Islet of Langerhans (tissue), 1 donor: ENCODE measurements around the gene TCF4.

Source experiments
- FAIRE-seq: peaks from one replicate; lab custom pipeline; 2011; peaks lifted over from hg19 to GRCh38; lab: Jason Lieb, UNC

Gene TCF4

GRCh38 chr18:55319459-55320193, 268.4 kb downstream of the TCF4 start:
- FAIRE-seq = peak; percentile 78

- peak; percentile 27 for FAIRE-seq
These were observed 269.0 kb downstream of the TCF4 start for GRCh38 chr18:55318951-55319441.

GRCh38 chr18:55317864-55318263, 270.1 kb downstream of the TCF4 start:
- FAIRE-seq = no peak

GRCh38 chr18:55317324-55317723, 270.7 kb downstream of the TCF4 start:
- peak; percentile 27 for FAIRE-seq

- FAIRE-seq = no peak
These were observed 271.4 kb downstream of the TCF4 start for GRCh38 chr18:55316486-55317184.

GRCh38 chr18:55314615-55315237, 273.3 kb downstream of the TCF4 start:
- no peak for FAIRE-seq

- FAIRE-seq = no peak
These were observed 274.0 kb downstream of the TCF4 start for GRCh38 chr18:55314031-55314430.

- FAIRE-seq = no peak
These were observed 277.1 kb downstream of the TCF4 start for GRCh38 chr18:55310863-55311262.

- FAIRE-seq = no peak
These were observed 277.8 kb downstream of the TCF4 start for GRCh38 chr18:55310044-55310676.

GRCh38 chr18:55309249-55309648, 278.7 kb downstream of the TCF4 start:
- FAIRE-seq = no peak

GRCh38 chr18:55307505-55307904, 280.5 kb downstream of the TCF4 start:
- FAIRE-seq = no peak

- FAIRE-seq = no peak
These were observed 281.5 kb downstream of the TCF4 start for GRCh38 chr18:55306359-55307024.

- no peak for FAIRE-seq
These were observed 285.7 kb downstream of the TCF4 start for GRCh38 chr18:55302167-55302833.

- FAIRE-seq = no peak
These were observed 286.2 kb downstream of the TCF4 start for GRCh38 chr18:55301824-55302166.

GRCh38 chr18:55300936-55301531, 287.0 kb downstream of the TCF4 start:
- no peak for FAIRE-seq

- FAIRE-seq = no peak
These were observed 287.5 kb downstream of the TCF4 start for GRCh38 chr18:55300421-55300935.

GRCh38 chr18:55296778-55297177, 291.2 kb downstream of the TCF4 start:
- no peak for FAIRE-seq

GRCh38 chr18:55296115-55296514, 291.9 kb downstream of the TCF4 start:
- FAIRE-seq = no peak

GRCh38 chr18:55290898-55291297, 297.1 kb downstream of the TCF4 start:
- peak; percentile 13 for FAIRE-seq

- no peak for FAIRE-seq
These were observed 298.2 kb downstream of the TCF4 start for GRCh38 chr18:55289775-55290174.

- no peak for FAIRE-seq
These were observed 298.9 kb downstream of the TCF4 start for GRCh38 chr18:55289048-55289447.
